GM19455 (cell line): ENCODE data around the gene DDA1.
"Not testable (repeated sequence)": the region's sequence is repeated elsewhere in the genome, so short reads cannot be mapped to it uniquely, and the experiment has no call there.

Experiments
- ATAC-seq: cut with Tn5 transposase; IDR thresholded peaks from one replicate; pipeline ENCODE4 v1.9.1; 2021; ENCODE audit not compliant: unreplicated experiment

DDA1 gene

DNA sequence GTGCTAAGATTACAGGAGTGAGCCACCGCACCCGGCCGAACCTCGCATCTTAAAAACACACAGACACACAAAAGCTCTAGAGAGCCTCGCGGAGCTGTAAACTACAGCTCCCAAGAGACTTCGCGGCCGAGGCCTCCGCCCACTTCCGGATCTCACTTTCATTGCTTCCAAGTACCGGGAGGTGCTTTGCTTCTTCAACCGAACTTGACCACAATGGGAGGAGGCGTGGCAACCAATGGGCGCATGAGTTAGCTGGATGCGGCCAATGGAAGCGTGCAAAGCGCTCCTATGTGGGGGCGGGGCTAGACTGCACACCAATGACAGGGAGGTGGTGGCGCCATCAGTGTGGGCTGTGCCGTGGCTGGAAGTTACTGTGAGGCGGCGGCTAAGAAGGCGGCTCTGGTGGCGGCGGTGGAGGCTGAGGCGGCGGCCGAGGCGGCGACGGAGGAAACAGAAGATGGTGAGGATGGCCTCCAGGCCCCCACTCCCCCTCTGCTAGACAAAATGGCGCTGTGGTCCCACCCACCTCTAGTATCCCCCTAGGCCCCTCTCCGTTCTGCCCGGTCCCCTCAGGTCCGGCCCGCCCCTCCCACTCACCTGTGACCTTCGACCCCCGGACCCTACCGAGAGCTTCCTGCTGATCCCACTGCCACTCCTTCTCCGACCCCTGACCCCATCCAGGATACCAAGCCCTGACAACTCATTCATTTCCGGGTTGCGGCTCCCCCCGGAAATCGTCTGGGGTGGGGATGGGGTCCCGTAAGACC lies at the start of gene DDA1:
Gene DDA1, plus strand, starts transcription at position 366 of the 767 bp plus-strand sequence. Its CDS starts 92 bp downstream, at position 458.
- no peak for ATAC-seq

DNA sequence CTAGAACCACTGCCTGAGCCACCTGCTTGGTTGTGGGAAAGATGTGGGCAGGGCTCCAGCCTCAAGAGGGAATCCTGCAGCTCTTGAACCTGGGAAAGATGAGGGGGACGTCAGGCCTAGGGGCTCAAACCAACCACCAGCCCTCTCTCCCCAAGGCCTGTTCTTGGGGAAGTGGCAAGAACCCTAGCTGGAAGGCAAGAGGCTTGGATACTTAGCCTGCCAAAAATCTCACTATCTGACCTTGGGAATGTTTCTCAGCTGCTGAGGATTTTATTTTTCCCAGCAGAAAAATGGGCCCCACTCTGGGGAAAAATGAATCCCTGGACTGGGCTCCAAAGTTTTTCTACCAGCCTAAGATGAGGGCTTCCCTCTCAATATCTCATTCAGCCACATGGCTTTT lies 49.4 kb upstream of the DDA1 start:
- ATAC-seq: no peak

DNA sequence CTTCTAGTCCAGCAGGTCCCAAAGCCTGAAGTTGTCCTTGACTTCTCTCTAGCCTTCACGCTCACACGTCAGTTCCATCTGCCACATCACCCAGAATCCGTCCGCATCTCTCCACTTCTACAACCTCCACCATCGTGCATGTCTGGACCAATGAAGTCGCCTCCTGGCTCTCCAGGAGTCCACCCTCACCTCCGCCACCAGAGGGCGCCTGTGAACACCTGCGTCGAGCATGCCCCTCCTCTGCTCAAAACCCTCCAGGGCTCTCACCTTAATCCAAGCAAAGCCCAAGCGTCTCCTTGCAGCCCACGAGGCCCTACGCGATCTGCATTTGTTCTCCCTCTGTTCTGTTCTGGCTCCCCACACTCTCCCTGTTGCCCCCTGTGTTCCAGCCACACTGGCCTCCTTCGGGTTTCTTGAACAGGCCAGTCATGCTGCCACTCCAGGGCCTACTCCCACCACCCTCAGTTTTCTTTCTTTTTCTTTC lies 48.5 kb upstream of the DDA1 start:
- ATAC-seq: peak; percentile 68

DNA sequence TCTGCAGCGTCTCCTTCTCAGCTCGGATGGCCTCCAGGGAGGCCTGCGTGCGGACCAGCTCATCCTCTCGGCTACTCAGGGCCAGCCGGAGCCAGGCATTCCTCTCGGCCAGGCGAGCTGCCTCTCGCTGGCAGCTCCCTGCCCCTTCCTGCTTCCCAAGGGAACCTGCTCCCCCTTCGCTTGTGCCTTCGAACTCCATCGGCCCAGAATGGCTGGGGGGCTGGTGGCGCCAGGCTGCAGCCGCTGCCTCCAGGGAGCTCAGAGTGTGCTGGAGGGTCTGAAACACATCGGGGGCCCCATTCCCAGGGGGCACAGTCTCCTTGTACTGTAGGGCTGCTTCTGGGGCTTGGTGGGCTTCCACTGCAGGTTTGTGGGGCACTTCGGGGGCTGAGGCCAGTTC lies 46.8 kb upstream of the DDA1 start:
- no peak for ATAC-seq

DNA sequence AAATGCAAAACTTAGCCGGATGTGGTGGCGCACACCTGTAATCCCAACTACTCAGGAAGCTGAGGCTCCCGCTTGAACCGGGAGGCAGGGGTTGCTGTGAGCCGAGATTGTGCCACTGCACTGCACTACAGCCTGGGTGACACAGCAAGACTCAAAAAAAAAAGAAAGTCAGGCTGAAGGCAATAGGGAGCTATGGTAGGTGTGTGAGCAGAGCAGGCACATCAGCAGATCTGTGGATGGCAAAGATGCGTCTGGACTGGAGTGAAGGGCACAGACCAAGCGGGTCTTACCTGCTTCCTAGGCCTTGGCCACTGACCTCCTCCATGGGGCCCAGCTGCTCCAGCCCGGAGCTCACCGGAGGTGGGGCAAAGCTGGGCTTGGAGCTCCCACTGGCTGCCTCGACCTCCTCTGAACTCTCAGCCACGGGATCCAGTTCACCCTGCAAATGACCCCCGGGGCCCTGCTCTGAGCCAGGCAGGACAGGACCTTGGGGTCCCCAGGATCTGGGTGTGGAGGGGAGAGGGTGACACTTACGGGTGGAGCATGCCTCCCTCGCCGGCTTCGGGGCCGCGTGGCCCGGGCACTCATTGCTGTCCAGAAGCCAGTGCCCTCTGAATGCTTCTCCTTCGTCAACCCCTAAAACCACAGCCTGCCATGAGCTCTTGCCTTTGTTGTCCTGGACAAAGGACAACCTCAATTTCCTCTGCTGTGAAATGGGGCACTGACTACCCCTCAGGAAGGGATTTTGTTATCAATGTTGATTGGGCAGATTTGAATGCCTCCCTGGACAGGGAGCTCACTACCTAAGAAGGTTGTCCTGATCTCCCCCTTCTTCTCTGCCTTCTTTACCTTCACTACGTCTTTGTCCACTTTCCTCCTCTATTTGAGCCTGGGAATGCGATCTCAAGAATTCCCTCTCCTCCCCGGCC lies 45.4 kb upstream of the DDA1 start:
- no peak for ATAC-seq

DNA sequence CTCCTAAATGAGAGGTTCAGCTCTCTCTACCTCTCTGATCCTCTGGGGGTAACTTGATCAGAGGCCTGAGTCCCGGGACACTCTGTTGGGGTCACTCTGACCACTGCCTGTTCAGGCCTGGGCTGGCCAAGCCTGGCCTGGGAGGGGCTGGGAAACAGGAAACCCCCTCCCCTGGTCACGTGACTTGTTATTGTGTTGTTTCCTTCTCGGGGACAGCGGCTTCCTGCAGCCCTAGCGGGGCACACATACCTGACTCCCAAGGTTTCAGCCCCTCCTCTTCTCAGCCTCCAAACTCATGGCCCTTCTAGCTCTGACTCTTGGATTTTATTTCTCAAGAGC lies 44.8 kb upstream of the DDA1 start, which contains the start of gene USHBP1:
Gene USHBP1, minus strand, starts transcription at position 105 of the 339 bp plus-strand sequence. CDS start 446 bp downstream, outside the sequence.
- no peak for ATAC-seq

DNA sequence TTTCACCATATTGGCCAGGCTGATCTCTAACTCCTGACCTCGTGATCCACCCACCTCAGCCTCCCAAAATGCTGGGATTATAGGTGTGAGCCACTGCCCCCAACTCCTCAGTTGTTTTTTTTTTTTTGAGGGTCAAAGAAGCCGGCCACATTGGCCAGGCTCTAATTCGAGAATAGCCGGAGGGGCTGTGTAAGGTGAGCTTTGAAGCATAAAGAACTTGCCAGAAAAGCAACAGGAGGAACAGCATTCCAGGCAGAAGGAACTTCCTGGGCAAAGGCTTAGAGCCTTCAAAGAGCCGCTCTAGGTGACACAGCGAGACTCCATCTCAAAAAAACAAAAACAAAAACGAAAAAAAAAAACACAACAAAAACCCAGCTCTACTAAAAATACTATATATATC lies 43.3 kb upstream of the DDA1 start:
- no peak for ATAC-seq

DNA sequence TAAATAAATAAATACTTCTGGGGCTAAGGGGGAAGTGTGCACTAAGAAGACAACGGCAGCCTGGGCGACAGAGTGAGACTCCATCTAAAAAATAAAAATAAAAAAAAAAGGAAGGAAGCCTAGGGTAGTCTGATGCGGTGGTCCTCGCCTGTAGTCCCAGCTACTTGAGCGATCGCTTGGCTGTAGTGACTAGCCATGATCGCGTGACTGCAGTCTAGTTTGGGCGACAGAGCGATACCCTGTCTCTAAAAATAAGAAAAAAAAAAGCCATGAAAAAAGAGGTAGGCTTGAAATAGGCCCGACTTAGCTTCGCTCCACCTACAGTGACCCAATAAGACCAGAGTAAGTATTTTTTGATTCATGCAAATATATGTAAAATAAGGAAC lies 42.8 kb upstream of the DDA1 start:
- no peak for ATAC-seq

DNA sequence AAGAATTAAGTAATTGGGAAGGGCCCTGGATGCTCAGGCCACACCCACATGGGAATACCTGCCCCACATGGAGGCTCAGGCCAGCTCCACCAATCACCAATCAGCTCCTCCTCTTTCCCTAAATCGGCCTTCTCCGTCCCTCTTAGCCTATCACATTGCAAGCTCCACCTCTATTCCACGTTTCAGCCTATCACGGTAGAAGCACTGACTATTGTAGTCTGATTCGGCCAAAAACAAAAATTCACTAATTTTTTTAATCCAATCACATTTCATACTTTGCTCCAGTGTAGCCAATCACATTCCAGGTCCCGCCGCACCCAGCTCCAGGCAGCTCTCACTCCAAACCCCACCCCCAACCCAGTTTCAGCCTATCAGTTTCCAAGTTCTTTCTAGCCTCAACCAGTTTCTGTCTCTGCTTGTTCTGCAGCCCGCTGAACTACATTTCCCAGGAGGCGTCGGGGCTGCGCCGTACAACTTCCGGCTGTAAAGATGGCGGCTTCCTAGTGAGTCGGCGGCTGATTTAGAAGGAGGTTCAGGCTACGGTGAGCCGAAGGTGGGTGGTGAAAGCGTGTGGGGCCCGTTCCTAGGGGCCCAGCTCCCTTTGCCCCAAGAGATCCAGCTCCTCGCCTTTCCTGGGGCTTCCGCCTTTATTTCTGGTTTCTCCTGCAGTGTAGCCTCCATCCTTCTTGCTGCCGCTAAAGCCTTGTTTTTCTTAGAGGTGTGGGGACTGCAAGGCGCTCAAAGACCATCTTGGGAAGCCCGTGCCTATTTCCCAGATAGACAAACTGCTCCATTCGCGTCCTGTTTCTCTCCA lies 42.2 kb upstream of the DDA1 start, which contains the start of gene BABAM1:
Gene BABAM1, plus strand, starts transcription at position 469 of the 814 bp plus-strand sequence. CDS start 1,364 bp downstream, outside the sequence.
- peak; percentile 88 for ATAC-seq

DNA sequence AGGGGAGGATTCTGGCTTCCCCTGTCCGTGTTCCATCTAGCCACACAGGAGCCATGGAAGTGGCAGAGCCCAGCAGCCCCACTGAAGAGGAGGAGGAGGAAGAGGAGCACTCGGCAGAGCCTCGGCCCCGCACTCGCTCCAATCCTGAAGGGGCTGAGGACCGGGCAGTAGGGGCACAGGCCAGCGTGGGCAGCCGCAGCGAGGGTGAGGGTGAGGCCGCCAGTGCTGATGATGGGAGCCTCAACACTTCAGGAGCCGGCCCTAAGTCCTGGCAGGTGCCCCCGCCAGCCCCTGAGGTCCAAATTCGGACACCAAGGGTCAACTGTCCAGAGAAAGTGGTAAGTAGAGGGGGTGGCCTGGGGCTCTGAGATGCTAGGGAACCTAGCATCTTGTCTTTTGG lies 40.6 kb upstream of the DDA1 start:
- no peak for ATAC-seq

DNA sequence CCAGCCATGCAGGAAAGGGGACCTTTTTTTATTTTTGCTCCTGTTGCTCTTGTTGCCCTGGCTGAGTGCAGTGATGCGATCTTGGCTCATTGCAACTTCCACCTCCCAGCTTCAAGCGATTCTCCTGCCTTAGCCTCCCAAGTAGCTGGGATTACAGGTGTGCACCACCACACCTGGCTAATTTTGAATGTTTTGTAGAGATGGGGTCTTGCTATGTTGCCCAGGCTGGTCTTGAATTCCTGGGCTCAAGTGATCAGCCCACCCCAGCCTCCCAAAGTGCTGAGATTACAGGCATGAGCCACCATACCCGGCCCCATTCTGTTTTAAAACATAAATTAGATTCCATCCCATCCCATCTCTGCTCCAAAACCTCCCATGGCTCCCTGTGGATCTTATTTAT lies 34.5 kb upstream of the DDA1 start:
- ATAC-seq: not testable (repeated sequence)

DNA sequence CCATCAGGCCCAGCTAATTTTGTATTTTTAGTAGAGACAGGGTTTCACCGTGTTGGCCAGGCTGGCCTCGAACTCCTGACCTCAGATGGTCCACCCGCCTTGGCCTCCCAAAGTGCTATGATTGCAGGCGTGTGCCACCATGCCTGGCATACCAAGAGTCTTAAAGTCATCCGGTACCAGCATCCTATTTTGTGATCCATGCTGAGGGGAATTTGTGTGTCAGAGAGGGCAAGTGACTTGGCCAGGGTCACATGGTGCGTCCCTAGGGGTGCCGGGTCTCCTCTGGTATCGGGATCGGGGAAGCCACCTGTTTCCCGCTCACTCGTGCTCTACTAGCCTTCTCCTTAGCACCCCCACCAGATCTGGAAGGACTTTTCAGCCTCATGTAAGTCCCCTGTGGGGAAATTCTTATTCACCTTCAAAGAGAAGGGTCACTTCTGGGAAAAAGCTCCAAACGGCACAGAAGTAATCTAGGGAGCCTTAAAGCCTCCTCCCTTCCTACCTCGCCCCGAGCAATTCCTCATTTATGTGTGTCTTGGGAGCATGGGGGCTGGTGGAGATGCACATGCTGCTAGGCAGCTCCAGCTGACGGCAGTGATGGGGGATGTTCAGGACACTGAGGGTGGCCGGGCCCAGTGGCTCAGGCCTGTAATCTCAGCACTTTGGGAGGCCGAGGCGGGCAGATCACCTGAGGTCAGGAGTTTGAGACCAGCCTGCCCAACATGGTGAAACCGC lies 33.8 kb upstream of the DDA1 start:
- no peak for ATAC-seq

DNA sequence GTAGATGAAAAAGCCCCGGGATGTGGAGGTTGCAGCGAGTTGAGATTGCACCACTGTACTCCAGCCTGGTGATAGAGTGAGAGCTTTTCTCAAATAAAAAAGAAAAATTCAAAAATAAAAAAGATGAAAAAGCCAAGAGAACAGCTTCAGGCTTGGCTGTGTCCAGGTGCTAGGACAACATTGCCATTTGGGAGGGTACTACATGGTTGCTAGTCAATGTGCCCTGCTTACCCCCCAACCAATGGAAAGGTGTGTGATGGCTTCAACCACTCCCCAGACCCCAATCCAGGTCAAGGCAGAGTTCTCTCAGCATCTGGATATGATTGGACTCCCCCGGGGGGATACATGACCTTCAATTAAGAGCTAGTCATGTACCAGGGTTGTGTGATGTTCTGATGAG lies 29.9 kb upstream of the DDA1 start:
- no peak for ATAC-seq

DNA sequence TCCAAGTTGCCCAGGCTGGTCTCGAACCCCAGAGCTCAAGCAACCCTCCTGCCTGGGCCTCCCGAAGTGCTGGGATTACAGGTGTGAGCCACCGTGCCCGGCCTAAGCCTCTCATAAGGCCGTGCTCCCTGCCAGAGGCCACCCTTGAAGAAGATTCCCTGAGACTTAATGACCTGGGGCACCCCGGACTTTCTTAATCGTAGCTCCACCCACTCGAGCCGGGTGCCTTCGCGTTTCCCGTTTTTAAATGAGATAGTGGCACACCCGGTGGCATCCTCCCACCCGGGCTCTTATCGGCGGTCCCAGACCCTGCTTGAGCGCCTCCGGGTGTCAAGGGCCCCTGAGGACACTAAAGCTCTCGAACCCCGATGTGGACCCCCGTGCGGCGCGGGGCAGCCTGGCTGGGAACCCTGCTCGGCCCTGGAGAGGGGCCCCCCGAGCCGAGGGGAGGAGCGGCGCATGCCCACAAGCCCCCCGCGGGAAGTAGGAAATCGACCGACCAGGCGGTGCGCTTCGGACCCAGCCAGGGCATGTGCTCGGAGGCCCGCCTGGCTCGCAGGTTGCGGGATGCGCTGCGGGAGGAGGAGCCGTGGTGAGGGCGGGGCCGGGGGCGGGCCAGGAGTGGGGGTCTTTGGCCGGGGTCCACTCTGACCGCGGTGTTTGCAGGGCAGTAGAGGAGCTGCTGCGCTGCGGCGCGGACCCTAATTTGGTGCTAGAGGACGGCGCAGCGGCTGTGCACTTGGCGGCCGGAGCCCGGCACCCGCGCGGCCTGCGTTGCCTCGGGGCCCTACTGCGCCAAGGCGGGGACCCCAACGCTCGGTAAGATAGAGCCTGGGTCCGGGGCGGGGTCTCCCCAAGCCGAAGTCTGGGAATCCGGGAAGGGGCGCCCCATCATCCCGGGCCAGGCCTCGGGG lies 27.7 kb upstream of the DDA1 start, which contains the start of gene ANKLE1:
Gene ANKLE1, plus strand, starts transcription at position 511 of the 914 bp plus-strand sequence. Its CDS starts 20 bp downstream, at position 531.
- ATAC-seq: no peak

DNA sequence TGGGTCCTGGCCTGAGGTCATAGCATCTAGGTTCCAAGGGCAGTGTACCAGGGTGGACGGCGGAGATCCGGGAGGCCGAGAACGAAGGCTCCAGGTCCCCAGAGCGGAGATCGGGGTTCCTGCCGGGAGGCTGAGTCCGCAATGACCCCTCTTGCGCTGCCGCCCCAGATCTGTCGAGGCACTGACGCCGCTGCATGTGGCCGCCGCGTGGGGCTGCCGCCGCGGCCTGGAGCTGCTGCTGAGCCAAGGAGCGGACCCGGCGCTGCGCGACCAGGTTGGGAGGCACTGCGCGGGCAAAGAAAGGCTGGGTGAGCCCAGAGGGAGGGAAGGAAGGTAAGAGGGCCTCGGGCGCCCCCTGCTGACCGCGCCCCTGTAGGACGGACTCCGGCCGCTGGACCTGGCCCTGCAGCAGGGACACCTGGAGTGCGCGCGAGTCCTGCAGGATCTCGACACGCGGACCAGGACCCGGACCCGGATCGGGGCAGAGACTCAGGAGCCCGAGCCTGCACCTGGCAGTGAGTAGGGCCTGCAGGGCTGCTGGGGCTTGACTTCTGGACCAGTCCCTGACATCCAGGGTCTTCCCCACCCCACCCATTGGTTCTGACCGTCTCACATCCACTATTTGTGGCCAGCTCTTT lies 26.8 kb upstream of the DDA1 start:
- peak; percentile 67 for ATAC-seq

DNA sequence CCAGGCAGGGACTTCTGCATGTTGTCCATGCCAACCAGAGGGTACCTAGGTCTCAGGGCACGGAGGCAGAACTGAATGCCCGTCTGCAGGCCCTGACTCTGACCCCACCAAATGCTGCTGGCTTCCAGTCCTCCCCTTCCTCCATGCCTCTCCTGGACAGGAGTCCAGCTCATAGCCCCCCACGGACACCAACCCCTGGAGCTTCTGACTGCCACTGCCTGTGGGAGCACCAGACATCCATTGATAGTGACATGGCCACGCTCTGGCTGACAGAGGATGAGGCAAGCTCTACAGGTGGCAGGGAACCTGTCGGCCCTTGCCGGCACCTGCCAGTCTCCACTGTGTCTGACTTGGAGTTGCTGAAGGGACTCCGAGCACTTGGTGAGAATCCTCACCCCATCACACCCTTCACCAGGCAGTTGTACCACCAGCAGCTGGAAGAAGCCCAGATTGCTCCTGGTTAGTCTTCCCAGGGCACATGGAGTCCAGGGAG lies 25.8 kb upstream of the DDA1 start:
- ATAC-seq: no peak

DNA sequence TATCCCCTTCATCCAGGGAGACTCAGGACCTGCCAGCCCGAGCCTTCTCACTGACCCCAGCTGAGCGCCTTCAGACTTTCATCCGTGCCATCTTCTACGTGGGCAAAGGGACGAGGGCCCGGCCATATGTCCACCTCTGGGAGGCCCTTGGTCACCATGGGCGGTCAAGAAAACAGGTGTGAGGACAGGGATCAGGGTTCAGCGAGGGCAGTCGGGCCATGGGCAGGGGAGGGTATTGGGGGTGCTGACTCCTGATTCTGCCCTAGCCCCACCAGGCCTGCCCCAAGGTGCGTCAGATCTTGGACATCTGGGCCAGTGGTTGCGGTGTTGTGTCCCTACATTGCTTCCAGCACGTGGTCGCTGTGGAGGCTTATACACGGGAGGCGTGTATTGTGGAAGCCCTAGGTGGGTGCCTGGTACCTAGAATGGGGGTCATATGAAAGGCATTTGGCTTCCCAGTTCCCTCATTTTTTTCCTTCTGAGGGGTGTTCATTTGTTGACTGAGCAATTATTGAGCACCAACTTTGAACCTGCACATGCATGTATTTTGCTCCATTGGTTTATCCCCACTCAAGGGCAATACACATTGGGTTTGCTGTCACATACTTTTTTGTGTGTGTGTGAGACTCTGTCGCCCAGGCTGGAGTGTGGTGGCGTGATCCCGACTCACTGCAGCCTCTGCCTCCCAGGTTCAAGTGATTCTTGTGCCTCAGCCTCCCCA lies 23.8 kb upstream of the DDA1 start:
- ATAC-seq: no peak

DNA sequence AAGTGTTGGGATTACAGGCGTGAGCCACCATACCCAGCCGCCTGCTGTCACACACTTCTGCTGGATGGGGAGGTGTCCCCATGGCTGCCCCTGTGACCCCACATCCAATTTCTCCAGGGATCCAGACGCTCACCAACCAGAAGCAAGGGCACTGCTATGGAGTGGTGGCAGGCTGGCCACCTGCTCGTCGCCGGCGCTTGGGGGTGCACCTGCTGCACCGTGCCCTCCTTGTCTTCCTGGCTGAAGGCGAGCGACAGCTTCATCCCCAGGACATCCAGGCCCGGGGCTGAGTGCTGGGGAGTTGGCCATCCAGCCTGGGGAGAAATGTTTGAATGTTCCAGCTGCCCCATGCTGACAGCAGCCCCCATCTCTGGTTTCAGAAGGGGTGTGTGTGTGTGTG lies 23.1 kb upstream of the DDA1 start:
- no peak for ATAC-seq
